Left renal pelvis (tissue), 4 donors: ENCODE data around the gene KATNB1. TPM values are rescaled to one million over a fixed set of nuclear protein-coding genes. Genes with fewer than 3 reads are reported as not detected.
A peak's percentile ranks its signal among the peaks of the same experiment; 100 is the strongest.

ENCODE experiments used
- DNase-seq, 4 donors: peaks; one replicate each; pipeline ENCODE4 v3.0.0-alpha.2; 2013; ENCODE audit warnings: low read depth in 4 of 4, low spot score in 3 of 4
- polyA plus RNA-seq, 4 donors: library from polyadenylated mRNA; unstranded; fragments of 120-200 nt; gene quantifications; one replicate each; pipeline ENCODE4 v1.2.1, GENCODE V29; 2013; ENCODE audit not compliant: insufficient read length in 4 of 4

Gene KATNB1, protein sequence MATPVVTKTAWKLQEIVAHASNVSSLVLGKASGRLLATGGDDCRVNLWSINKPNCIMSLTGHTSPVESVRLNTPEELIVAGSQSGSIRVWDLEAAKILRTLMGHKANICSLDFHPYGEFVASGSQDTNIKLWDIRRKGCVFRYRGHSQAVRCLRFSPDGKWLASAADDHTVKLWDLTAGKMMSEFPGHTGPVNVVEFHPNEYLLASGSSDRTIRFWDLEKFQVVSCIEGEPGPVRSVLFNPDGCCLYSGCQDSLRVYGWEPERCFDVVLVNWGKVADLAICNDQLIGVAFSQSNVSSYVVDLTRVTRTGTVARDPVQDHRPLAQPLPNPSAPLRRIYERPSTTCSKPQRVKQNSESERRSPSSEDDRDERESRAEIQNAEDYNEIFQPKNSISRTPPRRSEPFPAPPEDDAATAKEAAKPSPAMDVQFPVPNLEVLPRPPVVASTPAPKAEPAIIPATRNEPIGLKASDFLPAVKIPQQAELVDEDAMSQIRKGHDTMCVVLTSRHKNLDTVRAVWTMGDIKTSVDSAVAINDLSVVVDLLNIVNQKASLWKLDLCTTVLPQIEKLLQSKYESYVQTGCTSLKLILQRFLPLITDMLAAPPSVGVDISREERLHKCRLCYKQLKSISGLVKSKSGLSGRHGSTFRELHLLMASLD
- polyA plus RNA-seq: 10 to 100 TPM; 11.8 to 22.3 (median 19.6) TPM

DNA sequence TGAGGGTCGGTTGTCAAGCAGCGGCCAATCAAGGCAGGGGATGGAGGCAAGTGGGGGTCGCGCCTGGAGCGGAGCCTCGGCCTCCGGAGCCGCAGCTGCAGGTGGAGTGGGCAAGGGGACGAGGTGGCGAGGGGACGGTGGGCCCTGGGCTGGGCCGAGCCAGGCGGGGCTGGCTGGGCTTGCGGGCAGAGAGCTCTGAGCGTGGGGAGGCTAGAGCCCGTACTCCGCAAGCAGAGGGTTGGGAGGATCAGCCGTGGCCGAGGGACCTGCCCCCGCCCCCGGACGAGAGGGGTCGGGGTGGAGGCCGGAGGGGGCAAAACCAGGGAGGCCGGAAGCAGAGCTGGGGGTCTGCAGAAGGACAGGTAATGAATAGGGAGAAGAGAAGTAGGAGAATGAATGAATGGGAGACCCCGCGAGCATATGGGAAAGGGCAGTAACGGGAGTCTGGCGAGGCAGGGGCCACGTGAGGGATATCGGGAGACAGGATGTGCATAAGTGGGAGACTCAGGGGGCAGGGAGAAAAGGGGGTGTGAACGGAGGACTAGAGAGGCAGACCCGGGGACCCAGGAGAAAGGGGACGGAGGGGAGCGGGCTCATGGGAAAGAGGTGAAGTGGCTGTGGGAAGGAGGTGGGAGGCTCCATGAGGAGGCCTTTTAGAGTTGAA is at the start of gene KATNB1:
Gene KATNB1, plus strand, starts transcription at position 16 of the 664 bp plus-strand sequence. CDS start 1,474 bp downstream, outside the sequence.
- DNase-seq: no peak

- DNase-seq: no peak
These were observed 49.0 kb upstream of the KATNB1 start for GRCh38 chr16:57686577-57686976.

DNA sequence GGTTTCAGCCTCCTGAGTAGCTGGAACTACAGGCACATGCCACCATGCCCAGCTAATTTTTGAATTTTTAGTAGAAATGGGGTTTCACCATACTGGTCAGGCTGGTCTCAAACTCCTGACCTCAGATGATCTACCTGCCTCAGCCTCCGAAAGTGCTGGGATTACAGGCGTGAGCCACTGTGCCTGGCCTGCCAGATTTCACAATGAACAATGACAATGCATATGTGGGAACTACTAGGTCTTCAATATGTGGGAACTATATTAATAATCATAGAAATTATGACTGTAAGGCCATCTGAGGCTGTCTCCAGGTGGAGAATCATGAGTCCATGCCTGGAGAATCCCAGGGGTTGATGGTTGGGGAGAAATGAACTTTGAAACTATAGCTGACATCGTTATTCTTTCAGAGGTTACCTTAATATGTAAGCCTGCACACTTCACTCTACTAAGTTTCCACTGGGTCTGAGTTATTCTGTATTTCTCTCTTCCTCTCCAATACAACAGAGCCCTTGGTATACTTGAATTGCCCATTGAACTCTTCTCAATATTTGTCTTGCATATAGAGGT is 48.1 kb upstream of the KATNB1 start:
- DNase-seq: no peak

DNA sequence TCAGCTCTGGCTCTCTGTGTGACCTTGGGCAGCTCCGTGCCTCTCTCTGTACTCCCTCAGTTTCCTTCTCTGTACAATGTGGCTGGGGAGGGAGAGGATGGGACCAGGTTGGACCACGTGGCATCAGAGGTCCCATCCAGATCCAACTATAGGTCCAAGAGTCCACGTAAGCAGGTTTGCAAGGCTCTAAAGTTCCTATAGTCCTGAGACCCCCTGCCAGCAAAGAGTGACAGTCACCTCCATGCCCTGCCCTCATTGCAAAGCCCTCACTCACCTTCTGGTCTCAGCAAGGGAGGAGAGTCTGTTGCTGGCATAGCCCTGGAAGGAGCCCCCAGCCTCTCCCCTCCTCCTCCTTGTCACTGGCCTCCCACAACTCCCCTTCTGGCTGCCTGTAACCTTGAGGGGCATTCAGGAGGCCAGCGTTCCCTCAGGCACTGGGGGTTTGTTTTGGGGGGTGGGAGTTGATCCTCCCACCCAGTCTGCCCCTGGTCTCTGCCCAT is 47.0 kb upstream of the KATNB1 start:
- DNase-seq: no peak

GRCh38 chr16:57688987-57689761 is 46.4 kb upstream of the KATNB1 start:
- DNase-seq: no peak

DNA sequence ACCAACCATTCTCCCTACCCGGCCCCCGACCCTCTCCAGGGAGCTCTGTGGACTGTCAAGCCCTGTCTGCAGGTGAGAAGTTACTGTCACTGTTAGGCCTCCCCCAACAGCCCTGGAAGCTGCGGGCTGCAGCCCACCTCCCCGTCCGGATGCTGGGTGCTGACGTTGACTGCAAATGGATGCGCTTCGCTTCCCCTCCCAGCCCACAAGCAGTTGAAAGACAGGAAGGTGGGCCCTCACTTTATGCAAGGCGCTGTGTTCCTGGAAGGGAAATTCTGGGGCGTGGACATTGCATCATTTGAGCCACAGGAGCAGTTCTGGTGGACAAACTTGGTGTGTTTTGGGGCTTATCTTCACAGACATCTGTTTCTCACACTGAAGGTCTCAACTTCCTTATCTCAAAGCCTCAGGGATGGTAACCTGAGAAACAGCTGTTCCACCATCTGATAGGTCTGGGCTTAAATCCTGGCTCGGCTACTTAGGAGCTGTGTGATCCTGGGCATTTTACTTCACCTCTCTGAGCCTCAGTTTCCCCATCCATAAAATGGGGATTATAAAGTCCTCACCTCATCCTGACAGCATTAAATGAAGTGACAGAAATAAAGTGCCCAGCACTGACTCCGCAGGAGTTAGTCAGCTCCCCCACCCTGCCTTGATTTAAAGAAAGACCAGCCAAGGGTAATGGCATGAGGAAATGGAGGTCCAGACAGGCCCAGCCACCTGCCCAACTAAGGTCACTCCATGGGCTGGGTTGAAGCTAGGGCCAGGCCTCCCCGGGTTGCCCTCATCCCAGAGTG is 45.6 kb upstream of the KATNB1 start:
- peak in 1 of 4 donors; percentile 21 for DNase-seq

GRCh38 chr16:57690782-57691471 is 44.6 kb upstream of the KATNB1 start:
- DNase-seq: no peak

- DNase-seq: no peak
These were observed 42.9 kb upstream of the KATNB1 start for GRCh38 chr16:57692636-57693035.

GRCh38 chr16:57693550-57693949 is 42.0 kb upstream of the KATNB1 start:
- no peak for DNase-seq

GRCh38 chr16:57694231-57694724 is 41.3 kb upstream of the KATNB1 start:
- DNase-seq: no peak

DNA sequence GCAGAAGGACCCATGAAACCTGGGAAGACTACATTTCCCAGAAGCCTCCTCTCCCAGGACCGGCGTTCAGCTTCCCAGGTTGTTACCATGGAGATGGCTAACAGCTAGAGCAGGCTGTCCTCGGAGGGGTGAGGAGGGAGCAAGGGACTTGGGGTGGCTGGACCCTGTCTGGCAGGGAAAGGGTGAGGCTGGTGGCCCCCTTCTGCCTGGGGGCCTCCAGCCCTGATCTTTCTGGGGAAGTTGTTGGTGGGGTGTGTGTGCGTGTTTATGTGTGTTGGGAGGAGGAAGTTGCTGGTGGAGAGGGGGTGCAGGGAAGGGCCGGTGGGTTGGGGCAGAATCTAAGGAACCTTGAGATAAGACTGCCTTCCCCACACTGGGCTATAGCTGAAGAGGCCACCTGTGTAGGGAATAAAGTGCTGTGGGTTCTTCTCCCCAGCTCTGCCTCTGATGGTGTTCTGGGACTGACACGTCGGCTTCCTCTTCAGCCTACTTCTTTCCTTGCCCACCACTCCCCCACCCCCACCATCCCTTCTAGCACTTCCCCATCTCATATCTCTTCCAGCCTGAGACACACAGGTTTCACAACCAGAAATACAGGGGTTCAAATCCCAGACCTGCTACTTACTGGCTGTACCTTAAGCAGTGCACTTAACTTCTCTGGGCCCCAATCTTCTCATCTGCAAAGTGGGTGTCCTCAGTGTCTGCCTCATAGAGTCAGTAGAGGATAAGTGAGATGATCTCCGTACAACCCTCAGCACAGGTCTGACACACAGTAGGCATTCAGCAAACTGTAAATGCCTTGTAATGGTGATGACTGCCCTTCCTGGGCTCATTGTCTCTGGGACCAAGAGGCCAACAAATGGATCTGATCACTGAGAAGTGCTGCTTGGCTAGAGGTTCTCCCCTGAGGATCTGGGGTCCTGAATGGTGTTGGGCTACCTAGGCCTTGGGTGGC is 40.6 kb upstream of the KATNB1 start, which contains the start of gene DRC7:
Gene DRC7, plus strand, starts transcription at position 82 of the 955 bp plus-strand sequence. CDS start 3,144 bp downstream, outside the sequence.
- peak in 3 of 4 donors; percentile 45 to 57 (median 48) for DNase-seq

GRCh38 chr16:57695680-57696069 is 39.9 kb upstream of the KATNB1 start:
- no peak for DNase-seq

GRCh38 chr16:57696240-57696639 is 39.3 kb upstream of the KATNB1 start:
- DNase-seq: no peak

DNA sequence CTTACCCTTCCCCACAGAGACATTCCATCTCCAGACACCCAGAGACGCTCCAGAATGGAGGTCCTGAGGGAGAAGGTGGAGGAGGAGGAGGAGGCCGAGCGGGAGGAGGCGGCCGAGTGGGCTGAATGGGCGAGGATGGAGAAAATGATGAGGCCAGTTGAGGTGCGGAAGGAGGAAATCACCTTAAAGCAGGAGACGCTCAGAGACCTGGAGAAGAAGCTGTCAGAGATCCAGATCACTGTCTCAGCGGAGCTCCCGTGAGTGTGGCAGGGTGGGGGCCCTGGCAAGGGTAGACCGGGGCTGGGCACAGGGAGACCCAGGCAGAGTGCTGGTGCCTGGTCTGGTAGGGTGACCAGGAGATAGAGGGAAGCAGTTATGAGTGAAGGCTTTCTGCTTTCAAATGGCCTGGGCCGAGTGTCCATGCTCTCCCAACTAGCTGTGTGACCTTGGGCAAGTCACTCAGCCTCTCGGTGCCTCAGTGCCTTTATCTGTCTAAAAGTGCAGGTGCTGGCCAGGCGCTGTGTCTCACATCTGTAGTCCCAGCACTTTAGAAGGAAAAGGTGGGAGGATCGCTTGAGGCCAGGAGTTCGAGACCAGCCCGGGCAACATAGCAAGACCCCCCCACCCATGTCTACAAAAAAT is 37.6 kb upstream of the KATNB1 start:
- DNase-seq: no peak

DNA sequence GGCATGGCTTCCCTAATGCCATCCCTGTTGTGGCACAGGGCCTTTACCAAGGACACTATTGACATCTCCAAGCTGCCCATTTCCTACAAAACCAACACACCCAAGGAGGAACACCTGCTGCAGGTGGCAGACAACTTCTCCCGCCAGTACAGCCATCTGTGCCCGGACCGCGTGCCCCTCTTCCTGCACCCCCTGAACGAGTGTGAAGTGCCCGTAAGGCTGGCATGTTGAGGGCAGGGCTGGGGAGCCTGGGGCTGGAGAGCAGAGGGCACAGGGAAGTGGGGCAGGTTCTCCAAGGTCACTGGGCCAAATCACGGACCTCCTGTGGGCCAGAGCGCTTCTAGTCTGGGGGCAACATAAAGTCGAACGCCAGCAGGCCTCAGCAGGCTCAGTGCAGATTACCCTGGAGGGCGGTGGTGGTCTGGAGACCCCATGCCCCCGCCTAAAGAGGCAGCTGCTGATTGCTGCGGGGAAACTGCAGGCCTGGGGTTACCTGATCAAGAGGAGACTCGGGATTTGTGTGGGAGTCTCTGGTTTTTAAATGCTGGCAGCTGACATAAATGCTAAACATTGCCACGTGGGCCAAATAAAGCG is 36.7 kb upstream of the KATNB1 start:
- no peak for DNase-seq

GRCh38 chr16:57699481-57699880 is 36.1 kb upstream of the KATNB1 start:
- DNase-seq: no peak
